Mesenteric fat pad (tissue), 1 donor: ENCODE results near the gene LRRC61. TPM values are rescaled to one million over a fixed set of nuclear protein-coding genes. Genes with fewer than 3 reads are reported as not detected.
A peak's percentile ranks its signal among the peaks of the same experiment; 100 is the strongest.
"Not testable (repeated sequence)": the region's sequence is repeated elsewhere in the genome, so short reads cannot be mapped to it uniquely, and the experiment has no call there.

Source experiments
- DNase-seq: peaks from one replicate; pipeline ENCODE4 v3.0.0-alpha.2; 2020; ENCODE audit warnings: low spot score
- long read RNA-seq: library from polyadenylated mRNA; unstranded; transcript quantifications from one replicate; pipeline ENCODE4 v2.0.0, GENCODE V29; 2020
- total RNA-seq: library from RNA; stranded (reverse); fragmentation: NEBNext Ultra II Directional; extraction: Animal tissue kit (Norgen Biotek cat#: 25700); gene quantifications from one replicate; pipeline ENCODE4 v1.2.1, GENCODE V29; 2021
- donor health status: DM: yes; HTN: yes; CAD: no.

Gene LRRC61
- 3.9 TPM for total RNA-seq
- long read RNA-seq, transcript LRRC61-202 (3 exons, 1,877 nt) = major isoform, 16 of 18 reads
- long read RNA-seq, partial matches to known transcripts = 2 of 18 reads
- long read RNA-seq, other reads (novel, unspliced or antisense) = 0 of 18 reads

DNA sequence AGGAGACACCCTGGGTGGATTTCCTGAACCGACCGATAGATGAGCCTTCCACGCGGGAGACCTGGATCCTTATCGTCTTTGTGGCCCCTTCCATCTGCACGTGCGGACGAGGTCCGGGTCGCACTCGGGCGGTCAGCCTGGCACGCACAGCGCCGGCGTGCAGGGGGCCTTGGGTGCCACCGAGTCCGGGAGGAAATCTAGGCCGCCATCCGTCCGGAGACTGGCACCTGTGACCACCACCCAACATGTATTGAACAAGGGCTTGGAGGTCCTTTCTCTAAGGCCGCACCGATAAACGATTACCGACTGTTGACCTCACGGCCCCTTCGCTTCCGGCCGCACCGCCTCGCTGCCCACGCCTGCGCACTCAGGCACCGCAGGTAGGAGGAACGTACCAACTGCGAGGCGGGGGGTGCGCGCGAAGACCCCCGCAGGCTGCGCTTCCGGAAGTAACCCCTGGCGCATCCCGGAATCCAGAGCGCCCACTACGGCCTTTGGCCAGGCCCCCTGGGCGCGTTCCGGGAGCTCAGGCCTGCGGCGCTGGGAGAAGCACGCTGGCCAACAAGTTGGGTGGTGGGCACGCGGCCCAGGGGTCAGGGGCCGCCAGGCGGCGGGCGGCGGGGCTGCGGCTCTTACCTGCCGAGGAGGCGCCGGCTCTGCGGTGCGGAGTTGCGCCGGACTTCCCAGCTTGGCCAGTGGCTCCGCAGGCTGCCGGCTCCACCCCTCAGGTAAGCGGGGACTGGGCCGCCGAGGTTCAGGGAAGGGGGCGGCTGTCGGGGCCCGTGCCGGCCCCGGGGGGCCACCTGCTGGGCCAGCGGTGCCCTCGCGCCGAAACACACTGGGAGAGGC, at the start of gene LRRC61, which contains the start of gene ACTR3C:
TSS of gene LRRC61 (plus strand) at position 523 of the 849 bp plus-strand sequence. CDS start 13,507 bp downstream, outside the sequence.
TSS of gene ACTR3C (minus strand) at position 713 of the 849 bp plus-strand sequence. CDS start 28,249 bp downstream, outside the sequence.
- DNase-seq = peak; percentile 89

DNA sequence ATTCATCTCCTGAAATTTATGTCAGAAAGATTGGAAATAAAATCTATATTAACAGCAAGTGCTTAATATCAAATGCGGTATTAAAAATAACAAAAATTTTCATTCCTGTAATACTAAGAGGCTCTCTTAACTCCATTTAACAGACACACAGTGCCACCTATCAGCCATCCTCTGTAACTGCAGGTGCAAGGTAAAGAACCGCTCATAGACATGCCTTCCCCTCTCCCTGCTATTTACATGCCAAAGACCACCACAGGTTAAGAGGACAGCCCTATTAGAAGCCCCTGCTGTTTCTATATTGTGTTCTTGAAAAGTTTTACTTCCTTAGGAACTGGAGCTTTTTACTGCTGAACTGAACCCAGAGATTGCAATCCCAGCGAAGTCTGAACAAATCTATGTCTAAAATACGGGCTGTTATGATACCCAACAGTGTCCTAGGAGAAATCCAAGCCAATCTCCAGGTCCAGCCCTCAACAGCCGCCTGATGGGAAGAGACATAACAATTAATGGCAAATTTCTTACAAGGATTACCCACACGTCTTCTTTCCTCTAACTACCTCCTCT, 46.9 kb upstream of the LRRC61 start:
- DNase-seq = not testable (repeated sequence)

GRCh38 chr7:150278383-150278782, 44.8 kb upstream of the LRRC61 start:
- DNase-seq = not testable (repeated sequence)

GRCh38 chr7:150281681-150282403, 41.3 kb upstream of the LRRC61 start:
- DNase-seq = not testable (repeated sequence)

GRCh38 chr7:150283111-150283510, 40.0 kb upstream of the LRRC61 start:
- not testable (repeated sequence) for DNase-seq

- DNase-seq = not testable (repeated sequence)
These were observed 39.5 kb upstream of the LRRC61 start for GRCh38 chr7:150283608-150284007.

DNA sequence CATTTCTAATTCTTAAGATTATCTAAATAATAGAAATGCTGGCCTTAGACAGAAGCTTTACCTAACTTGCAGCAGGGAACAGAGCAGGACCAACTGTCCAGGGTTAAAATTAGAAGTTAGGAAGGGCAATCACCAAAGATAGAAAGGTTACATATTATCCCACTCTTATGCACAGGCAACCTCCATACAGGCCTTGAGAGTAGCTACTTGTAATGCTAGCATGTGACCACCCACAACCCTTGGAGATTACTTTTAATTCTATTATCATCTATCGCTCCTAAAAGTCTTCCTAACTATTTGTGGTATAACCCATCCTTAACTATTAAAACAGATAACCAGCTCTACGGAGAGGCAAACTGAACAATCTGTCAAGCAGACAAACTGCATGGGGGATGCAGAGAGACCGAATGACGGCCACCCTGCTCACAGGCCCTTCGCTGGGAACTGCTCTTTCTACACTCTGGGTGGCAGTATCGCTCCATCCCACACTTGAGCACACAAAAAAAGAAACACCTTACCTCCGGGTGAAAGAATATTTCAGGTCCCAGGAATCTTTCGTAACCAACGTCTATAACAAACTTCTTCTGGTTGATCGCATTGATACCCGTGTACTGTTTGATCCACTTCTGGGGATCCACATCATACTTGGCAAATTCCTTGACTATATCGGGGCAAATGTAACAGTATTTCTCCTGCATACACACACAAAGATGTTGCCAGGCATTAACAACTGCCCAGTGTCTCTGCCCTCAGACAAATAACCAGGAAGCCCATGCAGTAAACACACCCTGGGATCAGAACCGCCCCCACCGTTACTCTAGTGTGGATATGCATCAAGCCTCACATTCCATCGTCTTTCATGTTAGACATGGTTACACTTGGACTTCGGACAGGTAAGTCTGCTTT, 37.1 kb upstream of the LRRC61 start:
- DNase-seq = peak; percentile 16

- peak; percentile 53 for DNase-seq
These were observed 35.3 kb upstream of the LRRC61 start for GRCh38 chr7:150287815-150288214.

DNA sequence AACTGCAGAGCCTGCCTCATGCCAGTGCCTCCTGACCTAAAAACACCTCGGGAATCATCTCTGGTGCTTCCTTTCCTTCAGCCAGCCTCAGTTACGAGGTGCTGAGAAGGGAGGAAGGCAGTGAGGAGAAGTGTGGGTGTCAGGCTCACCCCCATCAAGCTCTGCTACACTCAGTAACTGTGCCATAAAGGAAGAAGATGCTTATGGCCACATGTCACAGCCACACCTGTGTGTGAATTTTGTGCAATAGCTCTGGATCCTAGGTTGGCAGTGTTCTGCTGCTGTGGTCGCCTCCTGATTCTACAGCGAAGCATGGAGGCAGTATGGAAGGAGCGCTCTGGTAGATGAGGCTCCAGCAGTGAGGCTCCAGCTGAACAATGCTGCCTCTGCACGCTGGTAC, 34.3 kb upstream of the LRRC61 start:
- not testable (repeated sequence) for DNase-seq

DNA sequence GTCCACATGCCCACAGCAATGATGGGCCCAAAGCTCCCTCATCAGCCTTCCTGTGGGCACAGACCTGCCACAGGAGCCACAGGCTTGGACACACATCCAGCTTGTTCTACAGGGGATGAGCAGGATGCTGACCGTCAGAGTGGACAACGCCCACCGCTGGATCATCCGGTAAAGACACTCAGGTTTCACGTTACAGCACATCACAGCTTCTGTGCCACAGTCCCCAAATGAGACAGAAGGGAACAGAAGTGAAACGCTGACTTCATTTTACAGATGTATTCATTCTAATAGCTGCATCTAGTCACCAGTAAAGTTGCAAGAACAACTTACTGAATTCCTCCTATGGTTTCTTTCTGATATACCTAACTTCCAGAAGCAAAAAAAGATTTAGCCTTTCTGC, 32.8 kb upstream of the LRRC61 start:
- peak; percentile 35 for DNase-seq

DNA sequence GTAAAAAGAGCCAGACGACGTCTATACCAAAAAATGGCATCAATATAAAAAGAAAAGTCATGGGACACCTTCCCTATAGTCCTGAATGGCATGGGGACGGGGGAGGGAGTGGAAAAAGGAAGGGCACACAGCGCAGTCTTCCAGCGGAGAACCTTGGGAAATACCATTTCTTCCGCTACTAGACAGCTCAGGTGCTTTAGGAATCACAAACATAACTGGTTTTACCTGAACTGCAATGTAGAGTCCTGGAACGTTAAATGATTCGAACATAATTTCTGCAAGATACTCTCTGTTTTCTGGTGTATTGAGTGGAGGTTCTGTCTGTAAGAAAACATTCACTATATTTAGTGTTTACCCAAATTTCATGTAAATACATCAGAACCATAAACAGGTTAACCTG, 28.1 kb upstream of the LRRC61 start:
- DNase-seq = not testable (repeated sequence)

GRCh38 chr7:150295614-150296013, 27.5 kb upstream of the LRRC61 start:
- not testable (repeated sequence) for DNase-seq

- DNase-seq = not testable (repeated sequence)
These were observed 26.4 kb upstream of the LRRC61 start for GRCh38 chr7:150296802-150297201.

- not testable (repeated sequence) for DNase-seq
These were observed 25.2 kb upstream of the LRRC61 start for GRCh38 chr7:150297978-150298377.

GRCh38 chr7:150302908-150303310, 20.2 kb upstream of the LRRC61 start:
- peak; percentile 8 for DNase-seq

- DNase-seq = peak; percentile 26
These were observed 18.5 kb upstream of the LRRC61 start for GRCh38 chr7:150304499-150305258.

DNA sequence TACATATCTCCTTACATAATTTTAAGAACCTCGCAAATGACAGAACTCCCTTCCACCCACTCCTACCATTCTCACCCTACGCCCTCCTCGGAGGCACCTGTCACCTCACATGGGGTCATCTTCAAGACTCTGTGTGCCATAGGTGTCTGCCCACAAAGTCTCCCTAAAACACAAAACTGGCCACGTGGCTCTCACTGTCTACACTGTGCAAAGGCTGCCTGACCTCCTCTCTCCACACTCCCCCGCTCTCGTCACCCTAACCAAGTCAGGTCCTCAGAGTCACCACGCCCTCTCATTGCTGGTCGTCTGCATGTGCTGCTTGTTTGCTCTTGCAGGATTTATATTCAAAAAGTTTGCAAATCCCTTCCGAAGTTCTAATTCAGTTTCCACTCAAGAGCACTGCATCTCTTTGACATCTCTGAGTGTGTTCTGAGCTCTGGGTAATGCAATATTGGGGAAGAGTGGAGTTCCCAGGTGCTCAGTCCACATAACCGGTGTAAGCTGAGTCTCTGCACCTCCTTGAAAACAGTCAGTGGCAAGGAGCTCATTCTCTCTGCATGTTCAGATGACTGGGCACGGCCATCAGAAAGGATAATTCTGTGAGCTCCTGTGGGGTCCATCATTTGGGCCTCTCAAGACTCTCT, 17.8 kb upstream of the LRRC61 start:
- DNase-seq = peak; percentile 43

DNA sequence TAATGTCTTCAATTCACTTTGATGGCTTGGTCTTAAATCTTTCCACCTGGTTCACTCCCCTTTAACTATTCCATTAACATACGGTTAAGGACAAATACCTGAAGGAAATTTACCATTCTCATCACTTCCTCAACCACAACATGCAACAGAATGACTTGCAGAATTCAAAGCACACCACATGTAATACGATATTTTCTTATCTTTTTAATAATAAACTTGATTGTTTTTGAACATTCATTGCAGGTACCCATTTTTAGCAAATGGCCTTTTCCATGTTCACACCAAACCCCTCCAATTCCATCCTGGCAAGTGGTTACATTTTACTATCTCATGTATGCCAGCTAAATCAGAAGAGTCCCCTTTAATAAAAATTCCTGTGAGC, 17.3 kb upstream of the LRRC61 start:
- not testable (repeated sequence) for DNase-seq

DNA sequence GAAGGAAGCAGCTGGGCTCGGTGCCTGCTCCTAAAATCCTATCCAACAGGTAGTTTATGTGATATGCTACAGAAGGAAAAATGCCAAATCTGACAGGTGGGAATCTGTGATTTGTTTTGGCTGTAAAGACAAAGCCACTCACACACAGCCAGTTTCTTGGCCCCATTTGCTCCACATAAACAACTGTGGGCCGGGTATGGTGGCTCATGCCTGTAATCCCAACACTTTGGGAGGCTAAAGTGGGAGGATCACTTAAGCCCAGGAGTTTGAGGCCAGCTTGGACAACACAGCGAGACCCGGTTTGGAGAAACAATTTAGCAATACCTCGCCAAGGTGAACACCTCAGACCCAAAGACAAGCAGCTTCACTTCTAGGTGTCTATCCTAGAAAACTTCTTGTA, 16.8 kb upstream of the LRRC61 start:
- peak; percentile 43 for DNase-seq
